Measurements from ENCODE around the gene GALNT15.

GALNT15 gene, protein sequence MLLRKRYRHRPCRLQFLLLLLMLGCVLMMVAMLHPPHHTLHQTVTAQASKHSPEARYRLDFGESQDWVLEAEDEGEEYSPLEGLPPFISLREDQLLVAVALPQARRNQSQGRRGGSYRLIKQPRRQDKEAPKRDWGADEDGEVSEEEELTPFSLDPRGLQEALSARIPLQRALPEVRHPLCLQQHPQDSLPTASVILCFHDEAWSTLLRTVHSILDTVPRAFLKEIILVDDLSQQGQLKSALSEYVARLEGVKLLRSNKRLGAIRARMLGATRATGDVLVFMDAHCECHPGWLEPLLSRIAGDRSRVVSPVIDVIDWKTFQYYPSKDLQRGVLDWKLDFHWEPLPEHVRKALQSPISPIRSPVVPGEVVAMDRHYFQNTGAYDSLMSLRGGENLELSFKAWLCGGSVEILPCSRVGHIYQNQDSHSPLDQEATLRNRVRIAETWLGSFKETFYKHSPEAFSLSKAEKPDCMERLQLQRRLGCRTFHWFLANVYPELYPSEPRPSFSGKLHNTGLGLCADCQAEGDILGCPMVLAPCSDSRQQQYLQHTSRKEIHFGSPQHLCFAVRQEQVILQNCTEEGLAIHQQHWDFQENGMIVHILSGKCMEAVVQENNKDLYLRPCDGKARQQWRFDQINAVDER

DNA sequence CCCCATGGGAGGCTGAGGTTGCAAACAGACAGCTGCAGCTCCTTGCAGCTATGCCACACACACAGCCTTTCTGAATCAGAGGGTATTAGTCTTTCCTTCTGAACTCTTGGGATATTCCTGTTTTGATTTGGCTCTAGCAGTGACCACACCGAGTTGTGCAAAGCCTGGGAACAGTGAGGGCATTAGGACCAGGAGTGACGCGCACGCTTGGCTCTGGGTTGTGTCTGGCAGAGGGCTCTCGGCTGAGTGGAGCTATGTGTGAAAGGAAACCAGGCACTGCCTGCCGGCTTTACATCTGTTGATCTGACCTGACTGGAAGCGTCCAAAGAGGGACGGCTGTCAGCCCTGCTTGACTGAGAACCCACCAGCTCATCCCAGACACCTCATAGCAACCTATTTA is at the start of gene GALNT15:
Gene GALNT15 (plus strand): TSS at position 292 of the 400 bp plus-strand sequence. CDS start 472 bp downstream, outside the sequence.
- peak within 1 kb of the TSS in 11 of 21 experiments; percentile 16 to 80 (median 62) for H3K27ac ChIP-seq
- peak within 1 kb of the TSS in 3 of 7 experiments; percentile 2 to 22 (median 9) for H3K4me3 ChIP-seq

DNA sequence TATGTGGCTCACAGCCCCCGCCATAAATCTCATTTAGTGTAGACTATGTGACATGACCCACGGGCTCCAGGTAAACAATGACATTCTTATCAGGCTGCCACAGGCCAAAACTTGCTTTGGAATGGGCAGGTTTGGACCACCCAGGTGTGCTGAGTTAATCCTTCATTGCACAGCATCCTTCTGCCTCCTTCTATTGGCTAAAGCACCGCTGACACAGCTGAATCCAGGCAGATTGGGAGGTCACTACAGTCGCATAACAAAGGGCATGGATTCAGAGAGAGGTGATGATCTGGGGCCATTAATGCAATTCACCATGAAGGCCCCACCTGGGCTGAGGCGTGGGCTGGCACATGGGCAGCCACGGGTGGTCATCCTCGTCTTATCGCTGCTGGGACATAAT is 47.8 kb upstream of the GALNT15 start:
- Histone ChIP-seq H3K27ac (peak overlapping the region in 1 of 21 experiments; percentile 17), H3K4me3 (no peak overlapping the region)

DNA sequence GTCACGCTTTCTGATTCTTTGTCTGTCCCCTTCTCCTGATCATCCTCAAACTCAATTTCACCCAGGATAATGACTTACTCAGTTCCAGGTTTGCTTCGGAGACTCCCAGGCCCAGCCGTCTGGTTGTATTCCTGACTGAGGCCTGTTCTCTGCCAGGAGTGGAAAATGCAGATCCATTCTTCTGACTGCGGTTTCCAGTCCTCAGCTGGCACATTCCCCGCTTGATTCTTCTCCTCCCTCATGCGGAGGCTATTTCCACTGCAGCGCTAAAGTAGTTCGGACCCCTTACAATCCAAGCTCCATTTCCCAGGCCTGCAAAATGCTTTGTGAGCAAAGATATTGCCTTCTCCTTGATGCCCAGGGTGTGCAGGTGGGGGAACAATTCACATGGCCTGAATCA is 47.2 kb upstream of the GALNT15 start:
- no peak overlapping the region for H3K27ac ChIP-seq
- H3K4me3 ChIP-seq: no peak overlapping the region

DNA sequence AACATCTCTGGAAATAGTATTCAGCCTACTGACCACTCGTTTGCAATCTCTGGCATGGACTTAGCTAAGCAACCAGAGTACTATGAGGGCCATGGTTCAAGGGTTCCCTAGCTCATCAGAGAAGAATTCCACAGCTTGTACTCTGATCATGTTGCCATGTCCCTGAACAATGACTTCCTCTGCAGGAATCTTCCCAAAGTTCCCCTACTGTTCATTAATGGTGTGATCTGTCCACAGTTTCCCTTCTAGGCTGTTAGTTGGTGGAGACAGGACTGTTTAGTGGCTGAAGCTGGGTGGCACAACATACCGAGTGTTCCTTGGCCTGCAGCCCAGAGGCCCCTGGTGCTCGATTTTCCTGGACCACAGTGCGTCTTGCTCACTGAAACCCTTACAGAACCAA is 44.4 kb upstream of the GALNT15 start:
- H3K27ac ChIP-seq: peak overlapping the region in 3 of 21 experiments; percentile 15 to 64 (median 17)

GRCh38 chr3:16132190-16132589 is 42.3 kb upstream of the GALNT15 start:
- Histone ChIP-seq H3K27ac (peak overlapping the region in 8 of 21 experiments; percentile 6 to 72 (median 46)), H3K4me3 (no peak overlapping the region)

More for the DNA sequence above, 44.4 kb upstream of the GALNT15 start:
- H3K4me3 ChIP-seq: no peak overlapping the region

GRCh38 chr3:16132928-16133327 is 41.6 kb upstream of the GALNT15 start:
- Histone ChIP-seq H3K4me3 (no peak overlapping the region), H3K27ac (peak overlapping the region in 6 of 21 experiments; percentile 33 to 72 (median 55))

GRCh38 chr3:16134173-16134928 is 40.1 kb upstream of the GALNT15 start:
- H3K4me3 ChIP-seq: no peak overlapping the region
- H3K27ac ChIP-seq: peak overlapping the region in 1 of 21 experiments; percentile 72

- H3K4me3 ChIP-seq: no peak overlapping the region
- H3K27ac ChIP-seq: peak overlapping the region in 7 of 21 experiments; percentile 7 to 71 (median 47)
These were observed 38.4 kb upstream of the GALNT15 start for GRCh38 chr3:16136055-16136454.

DNA sequence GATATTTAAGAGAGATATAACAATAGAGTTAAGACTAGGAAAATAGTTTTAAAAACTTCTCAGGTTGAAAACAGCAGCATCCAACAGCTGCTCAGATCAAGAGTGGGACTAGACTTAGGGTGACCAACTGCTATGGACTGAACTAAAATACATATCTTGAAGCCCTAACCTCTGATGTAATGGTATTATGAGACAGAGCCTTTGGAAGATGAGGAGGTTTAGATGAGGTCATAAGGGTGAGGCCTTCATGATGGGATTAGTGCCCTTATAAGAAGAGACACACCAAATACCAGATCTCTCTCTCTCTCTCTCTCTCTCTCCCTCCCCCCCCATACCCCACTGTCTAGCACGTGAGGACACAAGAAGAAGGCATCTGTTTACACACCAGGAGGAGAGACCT is 37.4 kb upstream of the GALNT15 start:
- Histone ChIP-seq H3K4me3 (no peak overlapping the region), H3K27ac (peak overlapping the region in 5 of 21 experiments; percentile 41 to 71 (median 68))

GRCh38 chr3:16137977-16138376 is 36.5 kb upstream of the GALNT15 start:
- no peak overlapping the region for H3K4me3 ChIP-seq
- no peak overlapping the region for H3K27ac ChIP-seq

DNA sequence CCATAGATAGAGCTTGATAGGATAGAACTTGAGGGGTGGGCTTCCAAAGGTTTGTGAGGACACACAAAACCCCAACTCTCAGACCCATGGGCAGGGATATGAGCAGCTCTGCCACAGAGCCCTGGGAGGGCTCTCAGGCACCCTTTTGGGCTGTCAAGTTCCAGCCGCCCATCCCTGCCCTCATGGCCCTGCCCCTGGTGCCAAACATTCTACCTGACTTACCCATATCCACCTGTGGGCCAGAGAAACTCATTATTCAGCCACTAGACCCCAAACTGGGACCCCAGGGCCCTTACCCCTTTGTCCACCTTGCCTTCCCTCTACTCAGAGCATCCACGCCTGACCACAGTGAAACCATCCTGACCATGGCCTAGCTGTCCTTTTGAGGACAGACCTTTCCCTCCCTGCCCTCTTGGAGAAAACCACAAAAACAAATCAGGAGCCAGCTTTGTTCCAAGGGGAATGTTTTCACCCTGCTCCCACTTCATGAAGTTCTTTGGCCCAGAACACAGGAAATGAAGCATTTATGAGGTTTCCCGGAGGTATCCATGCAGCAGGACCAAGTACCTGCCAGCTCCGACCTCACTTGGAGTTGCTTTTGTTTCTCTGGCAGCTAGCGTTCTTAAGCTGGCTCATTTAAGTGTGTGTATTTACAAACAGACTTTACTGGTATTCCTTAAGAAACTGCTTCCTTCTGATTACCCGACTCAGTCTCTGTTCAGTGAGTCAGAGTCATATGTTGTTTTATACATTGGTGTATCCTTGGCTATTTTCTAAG is 34.2 kb upstream of the GALNT15 start:
- Histone ChIP-seq H3K27ac (peak overlapping the region in 13 of 21 experiments; percentile 19 to 87 (median 61)), H3K4me3 (no peak overlapping the region)

DNA sequence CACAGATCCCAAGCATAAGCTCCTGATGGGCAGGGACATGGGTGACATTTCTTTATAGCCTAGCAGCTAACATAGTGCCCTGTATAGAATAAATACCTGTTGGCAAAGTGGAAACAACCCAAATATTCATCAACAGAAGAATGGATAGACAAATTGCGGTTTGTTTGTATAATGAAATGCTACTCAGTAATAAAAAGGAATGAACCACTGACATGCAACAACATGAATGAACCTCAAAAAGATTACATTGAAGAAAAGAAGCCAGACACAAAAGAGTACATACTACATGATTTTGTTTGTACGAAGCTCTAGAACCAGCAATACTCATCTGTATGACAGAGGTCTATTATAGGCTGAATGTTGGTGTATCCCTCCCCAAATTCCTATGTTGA is 33.6 kb upstream of the GALNT15 start:
- Histone ChIP-seq H3K27ac (peak overlapping the region in 10 of 21 experiments; percentile 2 to 87 (median 64)), H3K4me3 (no peak overlapping the region)

DNA sequence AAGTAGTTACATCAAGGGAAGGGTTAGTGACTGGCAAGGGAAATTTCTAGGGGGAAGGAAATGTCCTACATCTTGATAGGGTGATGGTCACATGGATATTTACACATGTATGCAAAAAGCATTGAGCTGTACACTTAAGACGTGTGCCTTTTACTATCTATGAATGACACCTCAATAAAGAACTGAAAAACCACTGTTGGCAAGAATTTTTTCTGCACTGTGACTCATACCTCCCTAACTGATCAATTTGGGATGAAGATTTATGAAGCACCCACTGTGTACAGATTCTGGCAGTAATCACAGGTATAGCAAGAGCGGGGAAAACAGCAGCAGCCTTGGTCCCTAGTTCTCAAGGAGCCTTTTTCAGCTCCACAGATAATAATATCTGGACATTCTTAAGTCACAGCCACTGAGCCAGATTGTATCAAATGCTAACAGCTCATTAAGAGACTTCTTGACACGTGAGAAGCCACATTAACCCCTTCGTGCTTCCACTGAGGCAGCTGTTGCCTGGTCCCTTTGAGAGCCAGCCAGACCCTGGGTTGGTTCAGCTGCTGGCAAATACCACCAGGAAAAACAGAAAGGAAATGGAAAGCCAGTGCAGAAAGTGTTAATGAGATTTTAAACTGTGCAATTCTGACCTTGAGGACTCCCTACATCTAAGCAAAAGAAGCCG is 32.0 kb upstream of the GALNT15 start:
- H3K27ac ChIP-seq: peak overlapping the region in 4 of 21 experiments; percentile 21 to 73 (median 32)
- no peak overlapping the region for H3K4me3 ChIP-seq

- Histone ChIP-seq H3K4me3 (no peak overlapping the region), H3K27ac (peak overlapping the region in 2 of 21 experiments; percentile 43 to 71)
These were observed 30.5 kb upstream of the GALNT15 start for GRCh38 chr3:16143861-16144447.

GRCh38 chr3:16145176-16145575 is 29.3 kb upstream of the GALNT15 start:
- Histone ChIP-seq H3K4me3 (no peak overlapping the region), H3K27ac (peak overlapping the region in 2 of 21 experiments; percentile 43 to 71)

DNA sequence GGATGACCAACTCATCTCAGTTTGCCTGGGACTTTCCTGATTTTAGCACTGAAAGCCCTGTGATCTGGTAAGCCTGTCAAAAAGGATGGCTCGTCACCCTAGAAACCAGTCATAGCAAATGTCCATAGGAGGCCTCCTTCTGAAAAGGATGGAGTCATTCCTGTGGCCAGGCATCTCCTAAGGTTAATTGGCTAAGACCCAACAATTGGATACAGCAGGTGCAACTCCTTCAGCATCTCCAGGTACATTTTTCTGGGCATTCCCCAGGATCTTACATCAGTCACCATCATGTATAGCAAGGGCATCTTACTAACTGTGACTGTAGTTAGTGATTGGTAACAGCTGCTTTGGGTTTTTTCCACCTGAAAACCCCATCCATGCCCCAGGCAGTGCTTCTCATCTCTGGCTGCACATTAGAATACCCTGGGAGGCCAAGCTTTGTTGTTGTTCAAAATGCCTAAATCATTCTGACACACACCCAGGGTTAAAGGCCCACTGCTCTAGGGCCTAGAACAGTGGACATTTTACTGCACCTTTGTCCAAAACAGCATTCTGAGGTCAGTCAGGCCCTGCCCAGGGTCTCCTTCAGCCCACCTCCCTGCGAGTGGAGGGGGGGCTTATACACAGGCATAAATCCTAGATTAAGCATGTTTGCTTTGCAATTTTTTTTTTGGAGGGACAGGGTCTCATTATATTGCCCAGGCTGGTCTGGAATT is 28.3 kb upstream of the GALNT15 start:
- Histone ChIP-seq H3K27ac (no peak overlapping the region), H3K4me3 (no peak overlapping the region)

- Histone ChIP-seq H3K27ac (peak overlapping the region in 2 of 21 experiments; percentile 33 to 58), H3K4me3 (no peak overlapping the region)
These were observed 27.1 kb upstream of the GALNT15 start for GRCh38 chr3:16147220-16147994.

Measured in skin epidermis (tissue), 12 donors.